Trophoblast cell (in vitro differentiated cells and primary cell): ENCODE data around the gene NMNAT2.

ENCODE experiments used
- DNase-seq, 2 donors: peaks; one replicate each; pipeline ENCODE4 v3.0.0-alpha.2; 2016
- H2AFZ ChIP-seq: 2 replicates; pipeline ENCODE4 v1.6.1; 2013; ENCODE audit warnings: low read length, moderate library complexity, mild to moderate bottlenecking; ENCODE audit not compliant: insufficient read depth, poor library complexity
- H2AK5ac ChIP-seq: 2 replicates; pipeline ENCODE4 v1.6.1; 2013; ENCODE audit warnings: mild to moderate bottlenecking, low read length
- H2BK120ac ChIP-seq: 2 replicates; pipeline ENCODE4 v1.6.1; 2013; ENCODE audit warnings: low read length, mild to moderate bottlenecking, moderate library complexity; ENCODE audit not compliant: insufficient read depth, poor library complexity
- H2BK12ac ChIP-seq: 2 replicates; pipeline ENCODE4 v1.6.1; 2013; ENCODE audit warnings: mild to moderate bottlenecking, low read length, moderate library complexity
- H2BK5ac ChIP-seq: 2 replicates; pipeline ENCODE4 v1.6.1; 2013; ENCODE audit warnings: low read length, low read depth, moderate library complexity, mild to moderate bottlenecking; ENCODE audit not compliant: poor library complexity
- H3K14ac ChIP-seq: 2 replicates; pipeline ENCODE4 v1.6.1; 2013; ENCODE audit warnings: mild to moderate bottlenecking, low read length
- H3K18ac ChIP-seq: 2 replicates; pipeline ENCODE4 v1.6.1; 2013; ENCODE audit warnings: mild to moderate bottlenecking, low read length
- H3K23ac ChIP-seq: 2 replicates; pipeline ENCODE4 v1.6.1; 2013; ENCODE audit warnings: low read length
- H3K27ac ChIP-seq: 2 replicates; pipeline ENCODE4 v1.5.1; 2013; ENCODE audit warnings: low read depth, mild to moderate bottlenecking, inconsistent platforms, low read length, moderate library complexity
- H3K27me3 ChIP-seq: 2 replicates; pipeline ENCODE4 v1.6.1; 2013; ENCODE audit warnings: inconsistent platforms, mild to moderate bottlenecking, low read length, moderate library complexity; ENCODE audit not compliant: insufficient read depth
- H3K36me3 ChIP-seq, 2 experiments: 1 replicate in 1 of 2; 2 replicates in 1 of 2; pipeline ENCODE4 v1.6.1; 2013; ENCODE audit warnings: low read length in 2 of 2, mild to moderate bottlenecking in 2 of 2, moderate library complexity in 1 of 2; ENCODE audit not compliant: insufficient read depth in 2 of 2, control insufficient read depth in 1 of 2
- H3K4ac ChIP-seq: 2 replicates; pipeline ENCODE4 v1.6.1; 2013; ENCODE audit warnings: low read depth, mild to moderate bottlenecking, low read length, moderate library complexity
- H3K4me1 ChIP-seq, 2 experiments: 1 replicate in 1 of 2; 2 replicates in 1 of 2; pipeline ENCODE4 v1.6.1; 2013; ENCODE audit warnings: low read length in 2 of 2, mild to moderate bottlenecking in 2 of 2, moderate library complexity in 1 of 2; ENCODE audit not compliant: insufficient read depth in 2 of 2, control insufficient read depth in 1 of 2
- H3K4me2 ChIP-seq: 2 replicates; pipeline ENCODE4 v1.6.1; 2013; ENCODE audit warnings: inconsistent platforms, mild to moderate bottlenecking, low read length, moderate library complexity
- H3K4me3 ChIP-seq: 2 replicates; pipeline ENCODE4 v1.5.1; 2013; ENCODE audit warnings: mild to moderate bottlenecking, low read depth, low read length, inconsistent platforms
- H3K79me1 ChIP-seq: one replicate; pipeline ENCODE4 v1.6.1; 2013; ENCODE audit warnings: low read length
- H3K79me2 ChIP-seq: 2 replicates; pipeline ENCODE4 v1.6.1; 2013; ENCODE audit warnings: low read length, mild to moderate bottlenecking; ENCODE audit not compliant: control insufficient read depth, insufficient read depth, poor library complexity
- H3K9ac ChIP-seq: 2 replicates; pipeline ENCODE4 v1.6.1; 2013; ENCODE audit warnings: mild to moderate bottlenecking, low read length
- H3K9me3 ChIP-seq: 2 replicates; pipeline ENCODE4 v1.6.1; 2013; ENCODE audit warnings: low read depth, mild to moderate bottlenecking, control low read depth, inconsistent platforms, low read length; ENCODE audit not compliant: insufficient read depth
- H4K12ac ChIP-seq: 2 replicates; pipeline ENCODE4 v1.6.1; 2013; ENCODE audit warnings: low read depth, mild to moderate bottlenecking, low read length, moderate library complexity
- H4K8ac ChIP-seq: 2 replicates; pipeline ENCODE4 v1.6.1; 2013; ENCODE audit warnings: low read depth, mild to moderate bottlenecking, low read length, moderate library complexity
- H4K91ac ChIP-seq: one replicate; pipeline ENCODE4 v1.6.1; 2013; ENCODE audit warnings: low read depth, mild to moderate bottlenecking, low read length, moderate library complexity
- WGBS: extraction: QIAGEN DNeasy Blood & Tissue Kit; methylation state at CpG from one replicate; pipeline ENCODE4 v1.1.7; 2013; ENCODE audit warnings: missing lambda C conversion rate; ENCODE audit not compliant: insufficient read length, insufficient coverage; ENCODE audit errors: extremely low coverage; 5-methylcytosine and 5-hydroxymethylcytosine counted together

Gene NMNAT2

DNA sequence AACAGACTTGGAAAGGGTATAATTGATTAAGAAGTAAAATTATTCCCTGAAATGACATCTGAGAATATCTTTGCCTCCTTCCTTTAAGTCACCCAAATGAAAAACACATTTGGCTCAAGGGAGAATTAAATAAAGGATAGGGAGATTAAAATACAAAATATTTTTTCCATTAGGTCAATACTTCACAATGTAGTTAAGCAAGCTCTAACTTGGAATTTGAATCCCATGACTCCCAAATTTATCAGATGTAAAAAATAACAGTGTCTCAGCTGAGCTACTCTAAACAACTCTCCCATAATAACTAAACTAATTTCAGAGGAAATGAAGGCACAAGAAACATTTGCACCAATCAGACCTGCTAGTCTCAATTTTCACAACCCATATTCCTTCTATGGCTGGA lies 6.5 kb upstream of the NMNAT2 start:
- Histone ChIP-seq H3K9ac (no peak overlapping the region), H3K4me2 (no peak overlapping the region), H3K4me3 (no peak overlapping the region), H3K27me3 (no peaks in the 10 kb centered on the region), H2AK5ac (no peak overlapping the region), H3K18ac (no peak overlapping the region), H4K12ac (no peak overlapping the region), H2BK12ac (no peak overlapping the region), H3K23ac (no peak overlapping the region), H3K14ac (no peak overlapping the region), H3K4ac (no peak overlapping the region), H3K4me1 (no peaks in the 10 kb centered on the region), H2BK120ac (no peak overlapping the region), H2AFZ (no peak overlapping the region), H3K9me3 (peaks cover 1% of the 10 kb centered on the region), H3K79me1 (no peaks in the 10 kb centered on the region), H4K8ac (no peak overlapping the region), H3K36me3 (no peaks in the 10 kb centered on the region), H3K27ac (no peak overlapping the region), H2BK5ac (no peak overlapping the region), H3K79me2 (no peaks in the 10 kb centered on the region), H4K91ac (no peak overlapping the region)
- DNase-seq: peak in 1 of 2 donors; percentile 57

DNA sequence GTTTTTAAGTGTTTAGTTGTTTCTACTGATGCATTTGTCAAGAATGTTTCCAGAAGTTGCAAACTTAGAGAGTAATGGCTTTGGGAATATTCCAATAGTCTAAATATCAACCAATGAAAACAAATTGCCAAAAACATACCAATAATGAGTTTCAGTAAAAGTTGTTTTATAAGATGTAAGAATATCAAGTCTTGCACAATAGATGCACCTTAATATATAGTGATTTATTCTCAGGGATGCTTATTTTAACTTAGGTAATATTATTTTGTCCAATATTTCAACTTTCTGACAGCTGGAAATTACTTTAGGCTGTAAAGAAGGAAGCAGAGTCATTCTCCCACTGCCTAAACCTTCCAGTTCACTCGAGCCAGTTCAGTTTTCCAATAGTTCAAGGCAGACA lies 5.4 kb upstream of the NMNAT2 start:
- H2AK5ac ChIP-seq: no peak overlapping the region
- no peak overlapping the region for H3K23ac ChIP-seq
- peak in 1 of 2 donors; percentile 7 for DNase-seq

DNA sequence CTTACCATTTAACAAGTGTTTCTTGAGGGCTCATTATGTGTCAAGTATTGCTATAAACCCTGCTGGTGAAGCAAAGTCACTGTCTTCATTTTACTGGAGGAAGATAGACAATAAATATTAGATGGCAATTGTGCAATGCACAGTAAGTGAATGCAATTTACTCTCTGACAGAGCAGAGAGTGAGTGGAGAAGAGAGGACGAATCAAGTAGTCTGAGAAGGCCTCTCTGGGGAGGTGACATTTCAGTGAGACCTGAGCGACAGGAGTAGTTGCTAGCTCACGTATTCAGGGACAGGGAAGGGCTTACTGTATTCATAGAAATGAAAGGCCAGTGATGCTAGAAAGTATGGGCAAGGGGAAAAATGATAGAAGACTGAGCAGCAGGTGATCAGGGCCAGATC lies 1.2 kb upstream of the NMNAT2 start:
- Histone ChIP-seq H2BK120ac (no peak overlapping the region), H4K8ac (no peak overlapping the region), H2BK5ac (no peak overlapping the region), H3K79me1 (no peaks in the 10 kb centered on the region), H2BK12ac (no peak overlapping the region), H3K4me3 (no peak overlapping the region), H3K14ac (no peak overlapping the region), H3K36me3 (no peaks in the 10 kb centered on the region), H4K12ac (no peak overlapping the region), H3K23ac (no peak overlapping the region), H3K4me2 (no peak overlapping the region), H3K18ac (no peak overlapping the region), H3K4me1 (peaks cover 6 to 8% of the 10 kb centered on the region in 2 experiments), H3K4ac (no peak overlapping the region), H3K27ac (no peak overlapping the region), H2AK5ac (no peak overlapping the region), H3K9me3 (no peaks in the 10 kb centered on the region), H3K27me3 (no peaks in the 10 kb centered on the region), H2AFZ (no peak overlapping the region), H4K91ac (no peak overlapping the region), H3K79me2 (no peaks in the 10 kb centered on the region), H3K9ac (no peak overlapping the region)
- no peak for DNase-seq
- no CpG with 5 or more reads among the region's 3 CpGs for WGBS

More for the DNA sequence above, 5.4 kb upstream of the NMNAT2 start:
- Histone ChIP-seq H3K4ac (no peak overlapping the region), H4K8ac (no peak overlapping the region), H2BK12ac (no peak overlapping the region), H3K9me3 (peaks cover 1% of the 10 kb centered on the region), H3K14ac (no peak overlapping the region), H3K27ac (no peak overlapping the region), H4K12ac (no peak overlapping the region), H2AFZ (no peak overlapping the region), H3K79me2 (no peaks in the 10 kb centered on the region), H4K91ac (no peak overlapping the region), H3K4me2 (no peak overlapping the region), H3K79me1 (no peaks in the 10 kb centered on the region), H2BK120ac (no peak overlapping the region), H3K9ac (no peak overlapping the region), H3K18ac (no peak overlapping the region), H3K4me1 (no peaks in the 10 kb centered on the region), H2BK5ac (no peak overlapping the region), H3K27me3 (no peaks in the 10 kb centered on the region), H3K4me3 (no peak overlapping the region), H3K36me3 (no peaks in the 10 kb centered on the region)
- WGBS: no CpG with 5 or more reads among the region's 1 CpG

- Histone ChIP-seq H3K4me2 (no peak overlapping the region), H2BK12ac (no peak overlapping the region), H3K27me3 (no peaks in the 10 kb centered on the region), H3K23ac (no peak overlapping the region), H2AFZ (no peak overlapping the region), H4K8ac (no peak overlapping the region), H2BK5ac (no peak overlapping the region), H3K4me3 (no peak overlapping the region), H3K79me2 (no peaks in the 10 kb centered on the region), H2AK5ac (no peak overlapping the region), H3K36me3 (no peaks in the 10 kb centered on the region), H4K91ac (no peak overlapping the region), H3K9me3 (no peaks in the 10 kb centered on the region), H3K79me1 (no peaks in the 10 kb centered on the region), H3K9ac (no peak overlapping the region), H3K4me1 (peaks cover 6 to 8% of the 10 kb centered on the region in 2 experiments), H2BK120ac (no peak overlapping the region), H3K4ac (no peak overlapping the region), H3K18ac (no peak overlapping the region), H3K27ac (no peak overlapping the region), H3K14ac (no peak overlapping the region), H4K12ac (no peak overlapping the region)
- no CpG with 5 or more reads among the region's 6 CpGs for WGBS
- DNase-seq: no peak
Measured at GRCh38 chr1:183418696-183419095, 516 bp upstream of the NMNAT2 start.
